IMR-90 (cell line): ENCODE measurements around the gene HS3ST2. TPM values are rescaled to one million over a fixed set of nuclear protein-coding genes. Genes with fewer than 3 reads are reported as not detected.

Experiments
- ATAC-seq: fragments of 200-7000 bp; cut with Tn5 transposase; 2 replicates; pipeline ENCODE4 v1.9.1; 2020; ENCODE audit warnings: low read depth, mild to moderate bottlenecking, moderate library complexity
- BruUV-seq: library from RNA; stranded (reverse); fragments of 400-500 nt; replicated peaks from 2 replicates; lab custom pipeline; 2021; lab: Mats Ljungman, UMichigan
- CTCF ChIA-PET: fragments of 300-600 bp; formaldehyde crosslinking; extraction: SDS; loops from one replicate; lab custom pipeline; 2021; ENCODE audit warnings: antibody characterized with exemption; lab: Yijun Ruan, JAX
- POLR2A ChIA-PET: fragments of 300-600 bp; sonication (Branson Sonifier 250); formaldehyde crosslinking; loops from one replicate; lab custom pipeline; 2022; ENCODE audit warnings: antibody characterized with exemption; ENCODE audit not compliant: unreplicated experiment; lab: Charles Lee
- DNase-seq: peaks from one replicate; pipeline ENCODE4 v3.0.0; 2013
- H2AFZ ChIP-seq: replicated peaks from 2 replicates; pipeline ENCODE3; 2013; ENCODE audit warnings: low read length, mild to moderate bottlenecking; ENCODE audit not compliant: poor library complexity
- H2AK5ac ChIP-seq: 2 replicates; pipeline ENCODE4 v1.6.1; 2013; ENCODE audit warnings: low read depth, low read length, inconsistent platforms
- H2AK9ac ChIP-seq: replicated peaks from 2 replicates; pipeline ENCODE3; 2013; ENCODE audit warnings: mild to moderate bottlenecking, low read depth, low read length, moderate library complexity; ENCODE audit not compliant: poor library complexity
- H2BK120ac ChIP-seq: 2 replicates; pipeline ENCODE4 v1.6.1; 2013; ENCODE audit warnings: low read depth, low read length, inconsistent platforms
- H2BK15ac ChIP-seq: 3 replicates; pipeline ENCODE4 v1.6.1; 2013; ENCODE audit warnings: low read depth, low read length, inconsistent platforms
- H2BK20ac ChIP-seq: 2 replicates; pipeline ENCODE4 v1.6.1; 2013; ENCODE audit warnings: low read depth, mild to moderate bottlenecking, inconsistent platforms, low read length, moderate library complexity
- H2BK5ac ChIP-seq: 2 replicates; pipeline ENCODE4 v1.6.1; 2013; ENCODE audit warnings: mild to moderate bottlenecking, low read depth, low read length, inconsistent platforms; ENCODE audit not compliant: poor library complexity, severe bottlenecking
- H3K14ac ChIP-seq: replicated peaks from 2 replicates; pipeline ENCODE4 v1.6.1; 2013; ENCODE audit warnings: low read depth, low read length, inconsistent platforms
- H3K18ac ChIP-seq: 2 replicates; pipeline ENCODE4 v1.6.1; 2013; ENCODE audit warnings: low read depth, low read length, control low read depth
- H3K23ac ChIP-seq: 2 replicates; pipeline ENCODE4 v1.6.1; 2013; ENCODE audit warnings: low read depth, low read length, inconsistent platforms
- H3K27ac ChIP-seq: 2 replicates; pipeline ENCODE4 v1.5.1; 2013; ENCODE audit warnings: mild to moderate bottlenecking, control low read depth, low read length; ENCODE audit not compliant: insufficient read depth
- H3K27me3 ChIP-seq: 2 replicates; pipeline ENCODE4 v1.6.1; 2013; ENCODE audit warnings: low read length; ENCODE audit not compliant: control insufficient read depth, insufficient read depth
- H3K36me3 ChIP-seq: 2 replicates; pipeline ENCODE4 v1.6.1; 2013; ENCODE audit warnings: low read length, mixed read lengths; ENCODE audit not compliant: control insufficient read depth, insufficient read depth
- H3K4ac ChIP-seq: 2 replicates; pipeline ENCODE4 v1.6.1; 2013; ENCODE audit warnings: low read depth, low read length, inconsistent platforms
- H3K4me1 ChIP-seq: 2 replicates; pipeline ENCODE4 v1.6.1; 2013; ENCODE audit warnings: low read length, mixed read lengths; ENCODE audit not compliant: control insufficient read depth, insufficient read depth
- H3K4me2 ChIP-seq: 2 replicates; pipeline ENCODE4 v1.6.1; 2013; ENCODE audit warnings: low read depth, mild to moderate bottlenecking, control low read depth, low read length, moderate library complexity
- H3K4me3 ChIP-seq: 2 replicates; pipeline ENCODE4 v1.5.1; 2013; ENCODE audit warnings: low read depth, mild to moderate bottlenecking, control low read depth, low read length, moderate library complexity; ENCODE audit not compliant: insufficient read depth
- H3K56ac ChIP-seq: 2 replicates; pipeline ENCODE4 v1.6.1; 2013; ENCODE audit warnings: low read length, inconsistent platforms; ENCODE audit not compliant: insufficient read depth; ENCODE audit errors: extremely low read depth
- H3K79me1 ChIP-seq, 2 experiments: 2 replicates each; pipeline ENCODE4 v1.6.1; 2013; ENCODE audit warnings: low read length in 2 of 2, inconsistent platforms in 1 of 2, low read depth in 1 of 2
- H3K9ac ChIP-seq: 2 replicates; pipeline ENCODE4 v1.6.1; 2013; ENCODE audit warnings: low read depth, low read length, control low read depth
- H3K9me1 ChIP-seq: 2 replicates; pipeline ENCODE4 v1.6.1; 2013; ENCODE audit warnings: low read length, inconsistent platforms; ENCODE audit not compliant: insufficient read depth
- H3K9me3 ChIP-seq: 2 replicates; pipeline ENCODE4 v1.6.1; 2013; ENCODE audit warnings: low read length; ENCODE audit not compliant: control insufficient read depth, insufficient read depth
- H4K20me1 ChIP-seq: 2 replicates; pipeline ENCODE4 v1.6.1; 2013; ENCODE audit warnings: low read length, inconsistent platforms; ENCODE audit not compliant: insufficient read depth
- H4K5ac ChIP-seq: 2 replicates; pipeline ENCODE4 v1.6.1; 2013; ENCODE audit warnings: mild to moderate bottlenecking, low read depth, low read length, control low read depth
- H4K8ac ChIP-seq, 2 experiments: 2 replicates each; pipeline ENCODE4 v1.6.1; 2013; ENCODE audit warnings: low read depth in 2 of 2, low read length in 2 of 2, control low read depth in 1 of 2, inconsistent platforms in 1 of 2
- H4K91ac ChIP-seq: 2 replicates; pipeline ENCODE4 v1.6.1; 2013; ENCODE audit warnings: low read depth, low read length, inconsistent platforms; ENCODE audit not compliant: insufficient read depth
- BHLHE40 ChIP-seq: fragments of 150-350 bp; IDR thresholded peaks from 2 replicates; pipeline ENCODE4 v1.6.1; 2016; ENCODE audit warnings: mild to moderate bottlenecking, low read depth, low read length
- CTCF ChIP-seq: conservative IDR thresholded peaks from 2 replicates; pipeline ENCODE4 v1.5.1; 2012; ENCODE audit warnings: mild to moderate bottlenecking, low read depth, low read length, improper control_type of control experiment
- FOS ChIP-seq: fragments of 150-350 bp; IDR thresholded peaks from 2 replicates; pipeline ENCODE4 v1.6.1; 2016; ENCODE audit warnings: low read depth, low read length
- MAFK ChIP-seq: IDR thresholded peaks from 2 replicates; pipeline ENCODE4 v1.6.1; 2012; ENCODE audit warnings: low read depth, low read length, improper control_type of control experiment
- RCOR1 ChIP-seq: IDR thresholded peaks from 2 replicates; pipeline ENCODE4 v1.6.1; 2012; ENCODE audit warnings: mild to moderate bottlenecking, low read length, improper control_type of control experiment; ENCODE audit not compliant: insufficient replicate concordance
- SMC3 ChIP-seq: fragments of 150-350 bp; IDR thresholded peaks from 2 replicates; pipeline ENCODE4 v1.6.1; 2016; ENCODE audit warnings: low read depth, mild to moderate bottlenecking, antibody characterized with exemption, low read length, moderate library complexity
- USF2 ChIP-seq: fragments of 150-350 bp; IDR thresholded peaks from 2 replicates; pipeline ENCODE4 v1.6.1; 2017; ENCODE audit warnings: mild to moderate bottlenecking, antibody characterized with exemption, low read length, low read depth
- WGBS, 2 experiments: methylation state at CpG; one replicate each; pipeline versions ENCODE4 v1.1.5 to v1.1.7; 2013; ENCODE audit warnings: missing lambda C conversion rate in 2 of 2; ENCODE audit not compliant: insufficient read length in 1 of 2; ENCODE audit errors: extremely low coverage in 2 of 2; 5-methylcytosine and 5-hydroxymethylcytosine counted together
- dilution Hi-C: fragments of 300-500 bp; cut with HindIII; formaldehyde crosslinking; loops from one replicate; pipeline ENCODE4 v1.14.3; 2018; ENCODE audit warnings: low sequenced_read_pairs; ENCODE audit not compliant: unreplicated experiment
- in situ Hi-C: fragments of 300-500 bp; cut with MboI; formaldehyde crosslinking; loops from 3 replicates; pipeline ENCODE4 v1.14.3; 2019; ENCODE audit warnings: low sequenced_read_pairs, inconsistent platforms, mixed read lengths
- intact Hi-C: fragments of 100-400 bp; cut with micrococcal nuclease; formaldehyde crosslinking; loops from 2 replicates; pipeline ENCODE4 v1.10.0; 2022
- polyA plus RNA-seq, 3 experiments: library from polyadenylated mRNA; depleted of rRNA; stranded (reverse); fragments of >200 nt; gene quantifications; 2 replicates each; pipeline ENCODE4 v1.2.3, GENCODE V29; 2012; ENCODE audit warnings: low replicate concordance in 1 of 3
- total RNA-seq: library from RNA; depleted of rRNA; stranded (reverse); fragments of >200 nt; gene quantifications from 2 replicates; pipeline ENCODE4 v1.2.3, GENCODE V29; 2012

The HS3ST2 gene
- total and polyA plus RNA-seq, 2 of the 4 experiments (the other 2 are of a cell fraction), result not detected

GRCh38 chr16:22804893-22805292, 9.1 kb upstream of the HS3ST2 start:
- dilution Hi-C loops, result no loop called here
- H3K9ac ChIP-seq, result no peak overlapping the region
- no peak overlapping the region for H3K4me3 ChIP-seq
- intact Hi-C loops, result no loop called here
- H3K14ac ChIP-seq, result no peak overlapping the region
- no peak overlapping the region for H2BK20ac ChIP-seq
- no peak overlapping the region for H2AFZ ChIP-seq
- no peak overlapping the region for H2BK120ac ChIP-seq
- no peaks in the 10 kb centered on the region for H4K20me1 ChIP-seq
- H4K5ac ChIP-seq, result no peak overlapping the region
- no peaks in the 10 kb centered on the region for H3K36me3 ChIP-seq
- no peaks in the 10 kb centered on the region for H3K9me3 ChIP-seq
- no peaks in the 10 kb centered on the region for H3K27me3 ChIP-seq
- H3K27ac ChIP-seq, result no peak overlapping the region
- H3K23ac ChIP-seq, result no peak overlapping the region
- H3K4me1 ChIP-seq, result no peaks in the 10 kb centered on the region
- no peak overlapping the region for H3K4me2 ChIP-seq
- no TSS peak for BruUV-seq
- no peak overlapping the region for H2AK5ac ChIP-seq
- no peaks in the 10 kb centered on the region for H3K9me1 ChIP-seq
- no peak overlapping the region for H4K8ac ChIP-seq
- CTCF ChIA-PET, result interaction anchor here (0.7 kb wide), 1 partner anchor 83 kb away, joined by 3 read pairs; no protein-coding TSS in a partner anchor
- H4K91ac ChIP-seq, result no peak overlapping the region
- H3K18ac ChIP-seq, result no peak overlapping the region
- no peak overlapping the region for H2BK5ac ChIP-seq
- no peaks in the 10 kb centered on the region for H3K79me1 ChIP-seq
- ATAC-seq (no peak), DNase-seq (no peak)
- POLR2A ChIA-PET, result no interaction called here
- no peak overlapping the region for H2BK15ac ChIP-seq
- H3K56ac ChIP-seq, result no peak overlapping the region
- in situ Hi-C loops, result no loop called here
- H3K4ac ChIP-seq, result no peak overlapping the region
- H2AK9ac ChIP-seq, result no peak overlapping the region
- no peak for TF ChIP-seq RCOR1
- no peak for TF ChIP-seq SMC3
- TF ChIP-seq CTCF, result no peak
- TF ChIP-seq USF2, result no peak
- TF ChIP-seq FOS, result no peak
- no peak for TF ChIP-seq BHLHE40
- no peak for TF ChIP-seq MAFK
- WGBS, 2 experiments, result 36% methylated on average over 3 of the region's 5 CpGs; no CpG with 5 or more reads in 1 of the 2 experiments
